MM.1S (cell line): ENCODE data around the gene HIPK2.
A peak's percentile ranks its signal among the peaks of the same experiment; 100 is the strongest.

Experiments
- DNase-seq: peaks from one replicate; pipeline ENCODE4 v3.0.0-alpha.2; 2015
- H2AFZ ChIP-seq: fragments of 300-600 bp; sonication (generic); 2 replicates; pipeline ENCODE4 v1.6.0; 2016; ENCODE audit warnings: antibody characterized with exemption, low read length
- H3F3A ChIP-seq: fragments of 300-600 bp; sonication (generic); 2 replicates; pipeline ENCODE4 v1.6.1; 2016; ENCODE audit warnings: mild to moderate bottlenecking, antibody characterized with exemption, low read length, moderate library complexity, mixed read lengths; ENCODE audit not compliant: insufficient read depth
- H3K27ac ChIP-seq: fragments of 300-600 bp; sonication (generic); 2 replicates; pipeline ENCODE4 v1.5.1; 2016; ENCODE audit warnings: mild to moderate bottlenecking, low read length
- H3K27me3 ChIP-seq: fragments of 300-600 bp; sonication (generic); replicated peaks from 2 replicates; pipeline ENCODE4 v1.6.0; 2016; ENCODE audit warnings: low read length; ENCODE audit not compliant: insufficient read depth
- H3K36me3 ChIP-seq: fragments of 300-600 bp; sonication (generic); replicated peaks from 2 replicates; pipeline ENCODE4 v1.6.1; 2016; ENCODE audit warnings: mild to moderate bottlenecking, low read length, mixed read lengths; ENCODE audit not compliant: insufficient read depth
- H3K4me1 ChIP-seq: fragments of 300-600 bp; sonication (generic); 2 replicates; pipeline ENCODE4 v1.6.1; 2016; ENCODE audit warnings: low read length, mixed read lengths
- H3K4me2 ChIP-seq: fragments of 300-600 bp; sonication (generic); 2 replicates; pipeline ENCODE4 v1.6.0; 2016; ENCODE audit warnings: low read depth, low read length
- H3K4me3 ChIP-seq: fragments of 300-600 bp; sonication (generic); 2 replicates; pipeline ENCODE4 v1.5.1; 2016; ENCODE audit warnings: low read length, mixed read lengths
- H3K79me2 ChIP-seq: fragments of 300-600 bp; sonication (generic); 2 replicates; pipeline ENCODE4 v1.6.1; 2016; ENCODE audit warnings: mixed run types, low read length, mixed read lengths
- H3K9ac ChIP-seq: fragments of 300-600 bp; sonication (generic); 2 replicates; pipeline ENCODE4 v1.6.1; 2016; ENCODE audit warnings: low read length, mixed read lengths
- H3K9me2 ChIP-seq: fragments of 300-600 bp; sonication (generic); replicated peaks from 2 replicates; pipeline ENCODE4 v1.6.1; 2016; ENCODE audit warnings: mild to moderate bottlenecking, low read length, mixed read lengths; ENCODE audit not compliant: insufficient read depth
- H3K9me3 ChIP-seq: fragments of 300-600 bp; sonication (generic); replicated peaks from 2 replicates; pipeline ENCODE4 v1.6.1; 2016; ENCODE audit warnings: mild to moderate bottlenecking, low read length, mixed read lengths; ENCODE audit not compliant: insufficient read depth
- H4K20me1 ChIP-seq: fragments of 300-600 bp; sonication (generic); 2 replicates; pipeline ENCODE4 v1.6.1; 2016; ENCODE audit warnings: mild to moderate bottlenecking, low read length, moderate library complexity, mixed read lengths; ENCODE audit not compliant: insufficient read depth
- EZH2 ChIP-seq: fragments of 300-600 bp; sonication (generic); optimal IDR thresholded peaks from 2 replicates; pipeline ENCODE3; 2017; ENCODE audit warnings: low read depth, mild to moderate bottlenecking, antibody characterized with exemption, low read length, mixed read lengths
- EZH2phosphoT487 ChIP-seq: fragments of 300-600 bp; sonication (generic); IDR thresholded peaks from 2 replicates; pipeline ENCODE4 v1.6.1; 2018; ENCODE audit warnings: antibody characterized with exemption, low read length
- TF ChIP-seq, protein P1 (sequence below): fragments of 300-600 bp; sonication (generic); IDR thresholded peaks from 2 replicates; pipeline ENCODE4 v1.5.1; 2016; ENCODE audit warnings: antibody characterized with exemption, low read length, mixed read lengths

Gene HIPK2

DNA sequence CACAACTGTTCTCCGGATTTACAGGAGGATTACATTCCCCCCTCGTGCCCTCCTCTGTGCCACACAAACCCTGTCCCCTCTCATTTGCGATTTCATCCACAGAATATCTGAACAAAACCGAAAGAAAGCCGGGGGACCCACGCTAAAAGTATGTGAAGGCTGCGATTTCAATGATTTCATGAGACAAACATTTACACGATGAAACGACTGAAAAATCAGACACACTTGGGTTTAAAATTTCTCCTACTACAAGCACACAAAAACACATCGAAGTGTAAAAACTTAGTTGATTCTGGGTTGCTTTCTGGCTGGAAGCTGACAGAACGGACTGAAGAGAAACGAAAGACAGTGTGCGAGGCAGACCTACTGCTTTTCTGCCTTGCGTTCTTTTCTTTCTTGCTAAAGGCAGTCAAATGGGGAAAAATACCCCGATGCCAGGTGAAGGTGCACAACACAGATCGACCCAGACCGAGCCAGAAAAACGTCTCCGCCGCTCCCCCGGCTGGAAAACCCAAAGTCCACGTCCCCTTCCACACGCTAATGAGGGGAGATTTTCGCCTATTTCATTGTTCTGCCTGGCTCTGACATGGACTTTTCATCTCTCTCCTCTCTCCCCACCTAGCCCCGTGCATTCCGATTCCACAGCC lies 1.2 kb downstream of the HIPK2 start:
- Histone ChIP-seq H3K4me1 (peaks cover 35% of the 10 kb centered on the region), H2AFZ (peak overlapping the region; percentile 54), H3K9me3 (no peaks in the 10 kb centered on the region), H3K4me3 (peak overlapping the region; percentile 81), H3K4me2 (peak overlapping the region; percentile 95), H3K9ac (peak overlapping the region; percentile 86), H4K20me1 (no peaks in the 10 kb centered on the region), H3F3A (peaks cover 37% of the 10 kb centered on the region), H3K9me2 (no peaks in the 10 kb centered on the region), H3K27ac (peak overlapping the region; percentile 92), H3K27me3 (no peaks in the 10 kb centered on the region), H3K79me2 (peaks cover 64% of the 10 kb centered on the region), H3K36me3 (no peaks in the 10 kb centered on the region)
- DNase-seq = peak; percentile 74
- TF ChIP-seq EZH2 (no peak), EZH2phosphoT487 (no peak)
- TF ChIP-seq, protein P1, sequence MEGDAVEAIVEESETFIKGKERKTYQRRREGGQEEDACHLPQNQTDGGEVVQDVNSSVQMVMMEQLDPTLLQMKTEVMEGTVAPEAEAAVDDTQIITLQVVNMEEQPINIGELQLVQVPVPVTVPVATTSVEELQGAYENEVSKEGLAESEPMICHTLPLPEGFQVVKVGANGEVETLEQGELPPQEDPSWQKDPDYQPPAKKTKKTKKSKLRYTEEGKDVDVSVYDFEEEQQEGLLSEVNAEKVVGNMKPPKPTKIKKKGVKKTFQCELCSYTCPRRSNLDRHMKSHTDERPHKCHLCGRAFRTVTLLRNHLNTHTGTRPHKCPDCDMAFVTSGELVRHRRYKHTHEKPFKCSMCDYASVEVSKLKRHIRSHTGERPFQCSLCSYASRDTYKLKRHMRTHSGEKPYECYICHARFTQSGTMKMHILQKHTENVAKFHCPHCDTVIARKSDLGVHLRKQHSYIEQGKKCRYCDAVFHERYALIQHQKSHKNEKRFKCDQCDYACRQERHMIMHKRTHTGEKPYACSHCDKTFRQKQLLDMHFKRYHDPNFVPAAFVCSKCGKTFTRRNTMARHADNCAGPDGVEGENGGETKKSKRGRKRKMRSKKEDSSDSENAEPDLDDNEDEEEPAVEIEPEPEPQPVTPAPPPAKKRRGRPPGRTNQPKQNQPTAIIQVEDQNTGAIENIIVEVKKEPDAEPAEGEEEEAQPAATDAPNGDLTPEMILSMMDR = no peak

DNA sequence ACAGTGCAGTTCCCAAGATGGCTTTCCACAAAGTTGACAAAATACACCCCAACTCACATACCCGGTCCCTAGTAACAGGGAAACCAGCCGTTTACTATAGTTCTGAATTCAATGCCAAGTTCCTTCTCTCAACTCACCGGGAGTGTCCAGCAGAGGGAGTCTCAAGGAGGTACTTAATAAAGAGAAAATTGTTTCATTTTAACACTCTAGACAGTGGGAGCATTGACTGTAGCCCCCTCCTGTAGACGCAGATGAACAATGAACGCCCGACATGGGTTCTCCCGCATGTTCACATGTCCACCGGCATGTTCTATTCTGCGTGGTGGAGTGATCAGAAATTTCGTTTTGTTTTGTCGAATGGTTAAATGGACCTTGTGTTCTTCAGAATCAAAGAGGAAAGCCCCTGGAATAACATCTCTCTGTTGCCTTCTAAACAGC lies 1.9 kb downstream of the HIPK2 start:
- DNase-seq = peak; percentile 90
- peak overlapping the region; percentile 86 for H3K9ac ChIP-seq
- H3K27ac ChIP-seq = peak overlapping the region; percentile 92; the same call in 1 of the 2 replicates
- peaks cover 72% of the 10 kb centered on the region for H3K79me2 ChIP-seq
- peak overlapping the region; percentile 81 for H3K4me3 ChIP-seq
- no peaks in the 10 kb centered on the region for H4K20me1 ChIP-seq
- no peaks in the 10 kb centered on the region for H3K9me3 ChIP-seq
- peaks cover 38% of the 10 kb centered on the region for H3K4me1 ChIP-seq
- peaks cover 37% of the 10 kb centered on the region for H3F3A ChIP-seq
- H2AFZ ChIP-seq = peak overlapping the region; percentile 54; the same call in 1 of the 2 replicates
- peak overlapping the region; percentile 95 for H3K4me2 ChIP-seq
- H3K36me3 ChIP-seq = no peaks in the 10 kb centered on the region
- no peaks in the 10 kb centered on the region for H3K9me2 ChIP-seq
- TF ChIP-seq, protein P1 = peak; percentile 90
- no peak for TF ChIP-seq EZH2phosphoT487
- no peaks in the 10 kb centered on the region for H3K27me3 ChIP-seq

DNA sequence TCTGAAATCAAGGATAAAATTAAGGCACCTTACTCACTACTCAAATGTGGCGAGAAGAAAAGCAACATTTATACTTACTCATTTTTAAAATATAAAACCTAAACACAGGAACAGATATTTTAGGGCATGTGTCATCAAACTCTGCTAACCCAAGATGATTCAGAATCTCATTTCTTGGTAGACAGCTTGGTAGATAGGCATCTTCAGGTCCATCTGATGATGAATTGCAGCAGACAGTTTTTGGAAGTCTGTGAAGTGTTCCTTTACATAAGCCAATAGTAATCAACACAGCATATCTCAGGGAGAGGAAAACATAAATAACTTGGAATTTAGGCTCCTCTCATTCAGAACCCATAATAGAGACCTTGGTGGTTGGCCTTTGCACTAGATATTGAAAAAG lies 3.4 kb downstream of the HIPK2 start:
- H2AFZ ChIP-seq = no peak overlapping the region
- peak overlapping the region; percentile 95 for H3K4me2 ChIP-seq
- no peak overlapping the region for H3K9ac ChIP-seq
- H3K36me3 ChIP-seq = peaks cover 7% of the 10 kb centered on the region; the same call in 1 of the 2 replicates
- no peaks in the 10 kb centered on the region for H3K9me2 ChIP-seq
- no peak for DNase-seq
- H3K27me3 ChIP-seq = no peaks in the 10 kb centered on the region
- H3K9me3 ChIP-seq = no peaks in the 10 kb centered on the region
- H3K4me3 ChIP-seq = no peak overlapping the region
- peaks cover 52% of the 10 kb centered on the region for H3K4me1 ChIP-seq
- H3F3A ChIP-seq = peaks cover 38% of the 10 kb centered on the region
- no peaks in the 10 kb centered on the region for H4K20me1 ChIP-seq
- H3K27ac ChIP-seq = peak overlapping the region; percentile 21; the same call in 1 of the 2 replicates
- peaks cover 86% of the 10 kb centered on the region for H3K79me2 ChIP-seq
- TF ChIP-seq EZH2 (no peak), EZH2phosphoT487 (no peak)
- TF ChIP-seq, protein P1 = no peak
